ENCODE data around the gene KIAA1614.

The KIAA1614 gene

DNA sequence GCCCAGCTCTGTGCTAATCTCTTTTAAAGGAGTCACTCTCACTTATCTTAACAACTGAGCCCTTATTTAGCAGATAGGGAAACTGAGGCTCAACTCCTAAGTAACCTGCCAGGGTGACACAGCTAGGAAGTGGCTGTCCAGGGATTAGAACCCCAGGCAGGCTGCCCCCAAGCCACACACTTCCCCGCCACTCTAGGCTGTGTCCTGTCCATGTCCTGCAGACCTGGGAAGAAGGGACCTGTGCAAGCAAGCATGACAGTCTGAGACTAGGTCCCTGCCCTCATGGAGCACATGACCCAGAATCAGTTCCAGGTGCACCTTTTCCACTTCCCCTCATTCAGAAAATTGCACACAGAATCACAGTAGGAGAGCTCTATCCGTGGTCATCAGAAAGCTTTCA lies 12.2 kb downstream of the KIAA1614 start:
- no peak for DNase-seq (ENCODE audit: low spot score)

DNA sequence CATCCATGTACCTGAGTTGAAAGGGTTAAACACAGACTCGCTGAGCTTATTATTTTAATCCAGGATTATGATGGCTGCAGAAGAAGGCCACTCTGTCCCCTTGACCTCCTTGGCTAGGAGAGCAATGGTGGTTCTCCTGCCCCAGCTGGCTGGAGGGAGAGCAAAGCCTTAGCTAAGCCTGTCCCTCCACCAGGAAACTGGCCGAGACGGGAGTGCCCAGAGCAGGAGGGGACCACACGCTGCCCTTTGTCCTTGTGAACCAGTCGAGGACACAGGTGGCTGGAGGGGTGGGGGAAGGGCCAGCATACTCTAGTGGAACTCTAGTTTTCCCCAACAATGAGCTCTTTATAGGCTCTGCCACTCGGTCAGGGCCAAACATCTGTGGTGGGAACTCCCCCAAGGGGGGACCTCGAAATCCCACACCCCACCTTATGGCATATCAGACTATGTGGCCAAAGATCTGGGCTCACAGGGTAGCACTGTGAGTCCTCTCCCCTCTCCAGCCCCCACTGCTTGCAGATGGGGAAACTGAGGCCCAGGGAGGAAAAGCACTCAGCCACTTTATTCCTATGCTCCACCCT lies 12.9 kb downstream of the KIAA1614 start:
- no peak for DNase-seq (ENCODE audit: low spot score)

DNA sequence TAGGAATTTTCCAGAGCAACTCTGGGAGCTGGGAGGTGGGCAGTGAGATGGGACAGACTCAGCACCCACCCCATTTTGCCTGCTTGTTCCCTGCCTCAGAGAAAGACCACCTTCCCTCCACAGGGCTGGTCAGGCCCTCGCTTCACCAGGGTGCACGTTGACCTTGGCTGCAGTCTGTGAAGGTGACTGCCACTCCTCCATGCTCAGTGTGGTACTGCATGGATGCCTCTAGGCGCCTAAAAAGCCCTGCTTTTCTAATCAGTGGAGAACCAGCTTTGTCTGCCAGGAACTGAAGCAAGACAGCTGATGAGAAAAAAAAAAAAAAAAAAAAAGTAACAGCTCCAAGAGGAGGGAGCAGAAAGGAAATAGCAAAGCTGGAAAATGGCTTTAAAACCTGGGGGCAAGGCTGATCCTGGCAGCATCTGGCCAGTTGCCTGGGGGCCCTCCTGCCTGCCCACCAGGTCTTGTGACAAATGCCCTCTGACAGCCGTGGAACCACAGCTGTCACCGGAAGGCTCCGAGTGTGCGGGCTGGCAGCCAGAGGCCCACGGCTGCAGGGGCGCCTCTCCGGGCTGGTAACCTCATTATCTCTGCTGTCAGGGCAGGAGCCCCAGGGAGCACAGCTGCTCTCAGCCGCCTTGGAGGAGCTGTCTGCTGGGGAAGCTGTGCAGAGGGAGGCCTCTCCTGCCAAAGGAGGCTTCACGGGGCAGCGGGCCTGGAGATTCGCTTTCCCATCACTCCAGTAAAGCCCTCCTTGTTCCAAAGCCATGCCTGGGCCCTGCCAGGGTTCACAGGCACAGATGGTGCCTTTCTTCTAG lies 13.7 kb downstream of the KIAA1614 start:
- DNase-seq (ENCODE audit: low spot score), result no peak

DNA sequence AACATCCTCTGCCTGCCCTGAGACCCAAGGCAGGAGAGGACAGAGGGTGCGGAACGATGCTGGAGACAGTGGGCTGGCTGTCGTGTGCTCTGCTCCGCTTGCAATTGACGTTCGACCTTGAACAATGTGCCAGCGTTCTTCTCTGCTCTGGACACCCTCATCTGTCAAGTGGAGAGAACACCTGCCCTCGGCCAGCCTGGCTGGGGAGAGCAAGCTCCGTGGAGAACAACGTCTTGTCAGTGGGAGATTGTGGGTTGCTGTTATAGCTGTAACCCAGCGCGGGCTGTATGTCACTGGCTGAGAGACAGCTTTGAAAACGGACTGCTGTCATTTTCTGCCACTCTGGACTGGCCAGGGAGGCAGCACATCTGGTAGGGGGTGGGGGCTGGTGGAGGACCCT lies 14.7 kb downstream of the KIAA1614 start:
- no peak for DNase-seq (ENCODE audit: low spot score)

DNA sequence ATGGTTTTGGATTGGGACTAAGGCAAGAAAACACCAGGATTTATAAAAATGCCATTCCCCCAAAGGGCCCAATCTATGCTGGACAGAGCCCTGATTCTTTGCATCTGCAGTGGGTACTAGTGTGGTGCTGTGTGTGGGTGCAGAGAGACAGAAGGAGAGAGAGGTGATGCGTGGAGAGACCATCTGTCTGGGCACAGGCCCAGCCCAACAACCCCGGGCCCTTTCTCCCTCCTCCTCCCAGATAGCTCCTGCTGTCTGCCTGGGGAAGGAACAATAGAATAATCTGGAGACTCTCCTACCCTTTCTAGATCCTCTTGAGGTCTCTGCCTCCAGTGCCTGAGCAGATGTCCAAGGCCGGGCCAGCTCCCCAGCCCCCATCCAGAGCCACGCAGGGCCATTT lies 15.1 kb downstream of the KIAA1614 start:
- DNase-seq (ENCODE audit: low spot score), result no peak

DNA sequence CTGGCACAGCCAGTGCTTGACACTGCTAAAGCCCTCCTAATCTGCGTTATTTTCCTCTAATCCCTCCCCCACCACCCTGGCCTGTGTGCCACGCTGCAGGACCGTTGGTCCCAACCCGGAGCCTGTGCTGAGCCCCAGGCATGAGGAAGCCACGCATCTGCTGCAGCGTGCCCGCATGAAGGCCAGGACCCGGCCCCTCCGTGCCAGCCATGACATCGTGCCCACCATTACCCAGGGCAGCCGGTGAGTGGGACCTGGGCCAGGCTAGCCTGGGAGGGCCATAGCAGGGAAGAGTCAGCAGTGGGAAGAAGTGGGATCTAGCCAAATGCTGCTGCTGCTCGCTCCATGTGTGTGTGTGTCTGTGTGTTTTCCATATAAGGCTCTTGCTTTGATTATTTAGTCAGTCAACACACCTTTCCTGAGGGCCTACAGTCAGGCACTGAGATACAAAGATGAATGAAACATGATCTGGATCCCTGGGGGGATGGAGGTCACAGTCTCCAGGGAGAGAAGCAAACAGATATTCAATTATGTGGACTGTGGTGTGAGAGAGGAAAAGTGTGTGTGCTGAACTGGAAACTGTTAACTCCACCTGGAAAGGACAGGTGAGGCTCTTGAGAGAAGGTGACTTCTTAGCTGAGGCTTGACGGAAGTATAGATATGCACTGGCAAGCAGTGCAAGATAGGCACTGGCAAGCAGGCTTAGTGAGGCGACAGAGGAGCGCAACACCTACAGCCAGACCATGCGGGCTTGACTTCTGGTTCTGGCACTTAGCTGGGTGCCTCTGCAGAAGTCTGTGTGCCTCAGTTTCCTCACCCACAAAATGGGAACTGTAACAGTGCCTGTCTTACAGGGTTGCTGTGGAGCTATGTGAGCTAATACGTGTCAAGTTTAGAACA lies 15.9 kb downstream of the KIAA1614 start:
- DNase-seq (ENCODE audit: low spot score), result no peak

DNA sequence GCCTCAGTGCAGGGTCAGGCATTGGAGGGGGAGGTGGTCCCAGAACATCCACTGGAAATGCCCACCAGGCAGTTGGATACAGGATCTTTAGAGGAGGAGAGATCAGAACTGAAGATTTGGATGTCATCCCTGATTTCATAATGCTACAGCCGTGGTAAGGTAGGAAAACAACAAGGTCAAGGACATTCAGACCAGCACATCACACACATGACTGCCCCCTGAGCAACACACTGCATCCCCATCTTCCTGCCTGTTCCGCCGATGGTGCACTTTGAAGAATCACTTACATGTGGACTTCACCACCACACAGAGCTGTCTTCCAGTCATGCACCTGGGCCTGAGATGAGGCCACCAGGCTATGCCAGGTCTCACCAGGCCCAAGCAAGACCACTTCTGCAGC lies 16.7 kb downstream of the KIAA1614 start:
- DNase-seq (ENCODE audit: low spot score), result no peak

DNA sequence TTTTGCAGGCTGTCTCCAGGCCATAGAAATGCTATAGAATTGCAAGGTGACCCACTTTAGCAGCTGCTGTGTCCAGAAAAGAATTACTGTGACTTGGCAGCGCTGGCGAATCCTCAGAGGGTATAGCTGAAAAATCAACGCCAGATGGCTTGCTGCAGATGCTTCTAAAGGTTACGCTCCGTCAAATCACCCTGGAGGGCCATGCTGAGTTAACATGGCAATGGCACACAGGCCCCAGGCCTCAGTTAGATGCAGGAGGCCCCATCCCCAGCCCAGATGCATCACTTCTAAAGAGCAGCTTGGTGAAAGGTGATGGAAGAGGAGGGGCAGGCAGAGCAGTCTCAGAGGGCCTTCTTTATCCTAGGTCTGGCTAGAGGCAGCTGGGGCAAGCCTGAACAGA lies 18.0 kb downstream of the KIAA1614 start:
- DNase-seq (ENCODE audit: low spot score), result no peak

DNA sequence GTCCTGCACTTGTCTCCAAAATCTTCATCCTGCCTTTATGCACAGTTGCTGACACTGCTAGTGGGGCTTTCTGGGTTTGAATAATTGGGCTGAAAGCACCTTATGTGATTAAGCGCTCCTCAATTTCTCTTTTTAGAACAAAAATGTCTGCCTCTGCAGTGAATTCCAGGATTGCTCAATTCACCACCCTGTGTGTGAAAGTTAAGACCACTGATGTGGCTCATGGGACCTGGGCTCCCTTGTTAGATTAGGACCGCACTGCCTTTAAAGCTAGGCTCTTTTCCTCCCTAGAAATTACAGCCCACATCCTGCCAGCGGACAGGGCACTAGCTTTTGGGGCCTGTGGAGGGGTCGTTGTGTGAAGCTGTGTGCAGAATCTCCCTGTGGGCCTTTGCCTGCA lies 18.8 kb downstream of the KIAA1614 start:
- DNase-seq (ENCODE audit: low spot score), result no peak

DNA sequence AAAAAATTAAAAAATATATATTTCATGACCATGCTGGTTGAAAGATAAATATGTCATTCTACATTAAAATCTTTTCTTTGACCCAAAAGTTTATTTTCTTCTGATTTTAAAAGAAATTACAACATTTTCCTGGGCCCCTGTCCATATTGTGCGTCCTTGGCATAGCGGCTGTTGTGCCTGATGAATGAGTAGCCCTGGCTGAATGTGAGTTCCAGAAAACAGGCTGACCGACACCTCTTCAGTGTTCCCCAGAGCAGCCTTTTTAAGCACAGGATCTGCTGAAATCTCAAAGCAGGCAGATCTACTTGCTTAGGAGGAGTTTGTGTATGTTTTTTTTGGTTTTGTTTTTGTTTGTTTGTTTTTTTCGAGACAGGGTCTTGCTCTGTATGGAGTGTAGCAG lies 19.7 kb downstream of the KIAA1614 start:
- no peak for DNase-seq (ENCODE audit: low spot score)

DNA sequence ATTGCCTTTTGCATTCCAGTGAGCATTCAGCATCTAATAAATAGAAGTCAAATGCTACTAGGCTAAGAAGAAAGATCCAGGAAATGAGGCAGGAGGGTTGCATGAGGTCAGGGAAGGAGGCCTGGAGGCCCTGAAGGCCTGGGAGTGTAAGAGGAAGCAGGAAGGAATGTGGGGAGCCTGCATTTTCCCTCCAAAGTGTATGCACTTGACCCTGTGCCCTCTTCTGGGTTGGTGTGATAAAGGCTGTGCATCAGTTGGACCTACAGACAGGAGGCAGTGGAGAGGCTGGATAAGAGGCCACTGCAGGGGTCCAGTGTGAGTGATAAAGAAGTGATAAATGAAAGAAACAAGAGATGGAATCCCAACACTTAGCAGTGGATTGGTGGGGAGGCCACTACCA lies 20.4 kb downstream of the KIAA1614 start:
- no peak for DNase-seq (ENCODE audit: low spot score)

DNA sequence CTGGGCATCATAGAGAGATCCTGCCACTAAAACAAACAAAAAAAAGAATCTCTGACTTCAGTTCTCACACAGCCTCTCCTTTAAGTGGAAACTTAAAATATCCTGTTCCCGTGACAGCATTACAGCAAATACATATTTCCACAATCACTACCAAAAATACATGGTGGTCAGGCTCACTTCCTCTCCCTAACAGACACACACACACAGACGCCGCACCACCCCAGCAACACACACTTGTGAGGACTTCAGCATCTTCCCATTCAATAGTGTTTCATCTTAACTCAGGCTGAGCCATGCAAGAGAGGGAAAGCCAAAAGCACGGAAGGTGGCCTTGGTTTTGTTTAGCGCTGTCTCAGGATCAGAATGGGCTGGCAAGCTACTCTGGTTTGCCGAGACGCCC lies 21.9 kb downstream of the KIAA1614 start:
- DNase-seq (ENCODE audit: low spot score), result no peak

DNA sequence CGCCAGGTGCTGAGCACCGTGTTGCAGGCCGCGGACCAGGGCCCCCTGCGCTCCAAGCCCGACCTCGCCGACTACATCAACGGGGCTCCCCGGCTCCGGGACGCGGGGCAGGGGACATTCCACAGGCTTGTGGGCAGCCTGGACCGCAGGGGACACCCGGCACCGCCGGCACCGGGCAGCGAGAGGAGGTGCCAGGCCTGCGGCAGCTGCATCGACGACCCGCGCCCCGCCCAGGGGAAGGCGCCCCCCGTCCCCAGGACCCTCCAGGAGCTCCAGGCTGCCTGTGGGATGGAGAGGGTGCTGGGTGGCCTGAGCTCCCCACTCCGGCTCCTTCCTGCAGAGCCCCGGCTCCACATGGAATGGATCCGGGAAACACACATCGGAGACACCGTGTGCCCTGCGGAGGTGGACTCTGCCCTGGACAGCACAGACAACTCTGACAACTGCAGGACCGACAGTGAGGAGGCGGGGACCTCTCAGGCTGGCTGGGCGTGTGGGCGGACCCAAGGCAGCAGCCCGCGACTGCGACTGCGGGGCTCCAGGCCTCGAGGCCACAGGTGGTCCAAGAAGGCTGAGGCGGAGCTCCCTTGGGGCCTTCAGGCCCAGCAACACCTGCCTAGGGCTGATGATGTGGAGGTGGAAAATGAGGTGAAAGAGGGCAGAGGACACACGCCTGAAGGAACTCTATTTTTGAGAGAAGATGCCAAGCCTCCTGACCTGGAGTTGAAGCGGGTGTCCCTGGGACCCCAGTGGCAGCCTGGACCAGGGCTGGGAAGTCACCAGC lies 22.8 kb downstream of the KIAA1614 start:
- no peak for DNase-seq (ENCODE audit: low spot score)

DNA sequence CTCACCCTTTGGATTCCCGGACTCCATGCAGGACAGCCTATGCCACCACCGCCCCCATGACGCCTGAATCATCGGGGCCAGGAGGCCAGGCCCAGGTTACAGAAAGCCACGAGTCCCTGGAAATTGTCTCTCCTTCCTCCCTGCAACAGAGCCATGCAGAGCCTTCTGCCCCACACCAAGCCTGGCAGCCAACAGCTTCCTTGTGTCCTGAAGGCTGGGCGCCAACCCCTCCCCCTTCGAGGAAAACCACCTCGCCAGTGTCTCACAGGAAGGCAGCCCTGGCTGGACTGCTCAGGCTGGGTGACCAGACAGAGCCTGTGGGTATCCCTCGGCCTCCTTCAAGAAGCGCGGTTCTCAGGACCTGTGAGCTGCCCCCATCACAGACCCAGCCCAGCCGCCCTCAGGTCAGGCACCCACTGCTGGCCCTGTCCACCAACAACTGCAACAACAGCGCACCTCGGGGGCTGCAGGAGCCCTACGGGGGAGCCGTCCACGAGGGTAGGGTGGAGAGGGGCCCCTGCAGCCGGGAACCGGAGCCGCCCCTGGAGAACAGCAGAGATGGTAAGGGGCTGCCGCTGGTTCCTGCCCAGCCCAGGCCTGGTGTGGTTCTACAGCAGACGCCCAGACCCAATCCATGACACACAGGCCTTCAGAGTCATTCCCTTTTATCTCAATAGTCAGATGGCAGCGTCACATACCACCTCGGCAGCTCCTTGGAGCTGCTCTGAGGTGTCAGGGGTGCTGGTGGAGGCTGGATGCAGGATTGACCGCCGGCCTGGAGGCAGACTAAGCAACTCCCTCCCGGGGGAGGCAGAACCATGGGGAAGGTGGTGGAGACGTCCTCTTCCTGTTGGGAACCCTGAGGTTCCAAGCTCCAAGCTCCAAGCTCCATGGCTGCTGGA lies 23.7 kb downstream of the KIAA1614 start:
- DNase-seq (ENCODE audit: low spot score), result no peak

DNA sequence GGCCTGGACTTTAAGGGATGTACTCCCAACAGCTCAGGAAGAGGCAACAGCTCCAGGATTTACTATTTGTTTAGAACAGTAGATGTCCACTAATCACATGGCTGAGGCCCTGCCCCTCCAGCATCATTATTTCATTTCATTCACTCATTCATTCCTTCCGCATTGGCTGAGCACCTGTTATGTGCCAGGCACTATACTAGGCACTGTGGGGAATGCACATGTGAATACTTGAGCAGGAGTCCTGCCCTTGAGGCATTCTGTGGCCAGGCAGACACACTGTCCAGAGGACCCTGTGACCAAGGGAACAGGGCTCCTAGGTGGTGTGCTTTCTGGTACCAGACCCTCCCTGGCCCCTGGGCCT lies 24.3 kb downstream of the KIAA1614 start:
- DNase-seq (ENCODE audit: low spot score), result no peak

DNA sequence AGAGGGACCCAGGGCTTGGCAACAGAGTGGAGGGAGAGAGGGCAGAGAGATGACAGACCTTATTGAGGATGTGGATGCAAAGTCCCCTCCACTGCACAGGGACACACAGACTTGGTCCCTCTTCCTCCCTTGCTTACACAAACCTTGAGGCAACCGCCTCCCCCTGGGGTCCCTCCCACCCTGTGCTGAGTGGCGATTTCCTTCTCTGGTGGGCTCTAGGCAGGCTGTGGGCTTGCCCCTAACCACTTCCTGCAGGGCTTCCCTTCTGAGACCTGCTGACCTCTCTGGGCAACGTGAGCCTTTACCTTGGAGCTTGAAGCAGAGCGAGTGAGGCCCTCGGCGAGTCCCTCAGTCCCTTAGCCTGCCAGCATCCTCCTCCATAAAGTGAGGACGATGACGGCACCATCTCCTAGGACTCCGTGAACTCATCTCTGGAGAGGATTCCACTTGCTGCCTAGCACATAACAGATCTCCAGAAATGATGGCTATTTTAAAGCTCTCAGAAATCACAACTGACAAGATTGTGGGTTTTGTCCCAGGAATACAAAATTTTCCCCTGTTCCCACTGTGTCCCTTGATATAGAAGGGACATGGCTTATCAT lies 25.0 kb downstream of the KIAA1614 start:
- DNase-seq (ENCODE audit: low spot score), result no peak

DNA sequence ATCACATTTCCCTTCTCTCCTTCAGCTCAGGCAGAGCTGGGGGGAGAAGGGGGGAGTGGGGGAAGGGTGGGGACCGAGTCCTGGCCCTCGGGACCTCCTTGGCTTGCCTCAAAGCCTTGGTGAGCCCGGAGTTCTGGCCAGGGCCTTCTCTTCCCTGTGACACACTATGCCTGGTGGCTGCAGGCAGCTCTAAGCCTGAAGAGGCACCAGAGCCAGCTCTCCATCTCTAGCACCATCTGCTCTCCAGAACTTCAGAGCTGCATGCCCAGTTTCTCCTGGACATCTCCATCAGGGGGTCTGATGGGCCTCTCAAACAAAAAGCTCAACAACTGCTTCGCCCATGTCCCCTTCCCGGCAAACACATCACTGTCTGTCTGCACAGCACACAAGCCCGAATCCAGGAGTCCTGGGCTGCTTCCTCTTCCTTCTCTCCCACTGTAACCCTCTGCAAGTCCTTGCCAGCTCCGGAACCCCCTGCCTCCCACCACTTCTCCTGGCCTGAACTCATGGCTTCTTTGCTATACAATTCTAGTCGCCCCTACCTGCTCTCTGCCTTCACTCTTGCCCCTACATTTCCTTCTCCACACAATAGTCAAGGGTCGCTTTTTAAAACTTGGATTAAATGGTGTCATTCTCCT lies 26.5 kb downstream of the KIAA1614 start:
- DNase-seq (ENCODE audit: low spot score), result no peak

DNA sequence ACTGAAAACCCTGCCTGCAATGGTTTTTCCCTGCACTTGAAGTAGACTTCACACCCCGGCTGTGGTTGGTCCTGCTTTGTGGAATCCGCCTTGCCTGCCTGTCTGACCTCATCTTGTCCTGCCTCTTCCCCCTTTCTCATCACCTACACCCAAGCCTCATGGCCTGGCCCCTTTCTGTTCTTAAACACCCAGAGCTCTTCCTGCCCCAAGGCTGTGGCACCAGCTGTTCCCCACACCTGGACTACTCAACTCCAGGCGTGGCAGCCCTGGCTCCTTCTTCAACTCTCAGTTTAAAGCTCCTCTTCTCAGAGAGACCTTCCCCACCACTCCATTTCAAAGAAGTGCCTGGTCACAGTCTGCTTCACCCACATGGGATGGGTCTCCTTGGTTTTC lies 27.0 kb downstream of the KIAA1614 start:
- no peak for DNase-seq (ENCODE audit: low spot score)

DNA sequence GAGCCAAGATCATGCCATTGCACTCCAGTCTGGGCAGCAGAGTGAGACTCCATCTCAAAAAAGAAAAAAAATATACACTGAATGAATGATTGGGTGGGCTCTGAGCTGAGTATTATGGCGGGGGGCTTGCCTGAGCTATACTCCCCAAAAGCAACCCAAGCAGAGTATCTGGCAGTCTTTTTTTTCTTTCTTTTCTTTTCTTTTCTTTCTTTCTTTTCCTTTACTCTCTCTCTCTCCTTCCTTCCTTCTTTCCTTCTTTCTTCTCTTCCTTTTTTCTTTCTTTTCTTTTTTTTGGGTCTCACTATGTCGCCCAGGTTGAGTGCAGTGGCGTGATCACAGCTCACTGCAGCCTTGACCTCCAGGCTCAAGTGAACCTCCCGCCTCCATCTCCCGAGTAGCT lies 27.7 kb downstream of the KIAA1614 start:
- DNase-seq (ENCODE audit: low spot score), result no peak
